GM21825 (cell line): Measurements from ENCODE around the gene GANC.
"Not testable (repeated sequence)": the region's sequence is repeated elsewhere in the genome, so short reads cannot be mapped to it uniquely, and the experiment has no call there.

Experiments
- ATAC-seq: cut with Tn5 transposase; IDR thresholded peaks from one replicate; pipeline ENCODE4 v1.9.1; 2021; ENCODE audit warnings: mild to moderate bottlenecking, moderate library complexity; ENCODE audit not compliant: unreplicated experiment

GANC gene

DNA sequence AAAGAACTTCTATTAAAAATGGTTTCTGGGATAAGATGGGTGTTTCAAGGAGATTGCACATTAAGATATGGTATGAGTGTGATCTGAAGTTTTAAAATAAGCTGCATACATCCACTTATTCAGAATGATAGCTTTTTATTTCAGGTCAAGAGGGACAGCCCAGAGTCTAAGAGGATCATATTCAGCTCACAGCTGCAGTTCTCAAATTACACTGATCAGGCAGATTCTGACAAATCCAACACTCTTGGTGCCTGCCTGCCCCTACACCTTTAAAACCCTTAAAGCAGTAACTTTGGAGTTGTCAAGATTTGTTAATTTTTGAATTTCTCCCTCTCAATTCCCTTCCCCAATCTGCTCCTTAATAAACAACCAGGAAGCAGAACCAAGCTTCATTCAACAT, 9.3 kb downstream of the GANC start:
- ATAC-seq: no peak

DNA sequence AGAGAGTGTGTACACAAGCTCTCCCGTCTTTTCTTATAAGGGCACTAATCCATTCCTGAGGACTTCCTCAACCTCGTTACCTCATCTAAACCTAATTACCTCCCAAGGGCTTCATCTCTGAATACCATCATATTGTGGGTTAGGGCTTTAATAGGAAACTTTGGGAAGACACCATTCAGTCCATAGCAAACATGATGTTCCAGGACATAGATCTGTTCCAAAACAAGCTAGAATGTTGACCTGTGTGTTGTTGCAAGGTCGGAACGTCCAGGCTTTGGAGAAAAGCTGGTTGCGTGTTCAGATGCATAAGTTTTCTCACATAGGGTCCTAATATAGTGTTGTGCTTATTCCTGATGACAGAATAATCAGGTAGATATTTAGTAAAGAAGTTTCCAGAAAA, 9.9 kb downstream of the GANC start:
- ATAC-seq: no peak

DNA sequence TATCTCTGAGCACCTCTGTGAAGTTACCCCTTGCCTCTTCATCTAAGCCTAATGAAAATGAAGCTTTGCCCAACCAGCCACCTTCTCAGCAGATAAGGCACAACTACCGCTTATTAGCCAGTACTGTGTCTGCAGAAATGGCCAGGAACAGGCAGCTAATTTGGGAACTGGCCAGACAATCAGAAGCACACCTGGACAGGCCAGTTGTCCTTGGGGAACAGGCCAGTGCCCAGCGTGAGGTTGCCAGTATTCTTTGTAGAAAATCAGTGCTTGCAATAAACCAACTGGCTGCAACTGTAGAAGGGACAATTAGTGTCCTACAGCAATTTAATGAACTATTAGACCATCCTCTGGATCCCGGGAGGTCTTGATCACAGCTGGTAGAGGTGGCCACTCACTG, 10.7 kb downstream of the GANC start:
- ATAC-seq: no peak

DNA sequence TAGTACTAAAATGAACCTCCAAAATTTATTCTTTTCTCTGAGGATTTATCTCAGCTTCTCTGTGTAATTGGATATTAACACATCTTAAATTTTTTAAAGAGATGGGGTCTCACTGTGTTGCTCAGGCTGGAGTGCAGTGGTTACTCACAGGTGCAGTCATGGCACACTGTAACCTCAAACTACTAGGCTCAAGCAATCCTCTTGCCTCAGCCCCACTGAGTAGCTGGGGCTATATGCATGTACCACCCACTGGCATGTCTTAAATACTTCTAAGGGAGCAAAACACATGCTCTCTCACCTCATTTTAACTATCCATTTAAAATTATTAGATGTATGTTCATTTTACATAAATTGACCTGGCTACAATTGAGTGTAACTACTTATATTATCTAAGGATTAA, 11.6 kb downstream of the GANC start:
- ATAC-seq: no peak

DNA sequence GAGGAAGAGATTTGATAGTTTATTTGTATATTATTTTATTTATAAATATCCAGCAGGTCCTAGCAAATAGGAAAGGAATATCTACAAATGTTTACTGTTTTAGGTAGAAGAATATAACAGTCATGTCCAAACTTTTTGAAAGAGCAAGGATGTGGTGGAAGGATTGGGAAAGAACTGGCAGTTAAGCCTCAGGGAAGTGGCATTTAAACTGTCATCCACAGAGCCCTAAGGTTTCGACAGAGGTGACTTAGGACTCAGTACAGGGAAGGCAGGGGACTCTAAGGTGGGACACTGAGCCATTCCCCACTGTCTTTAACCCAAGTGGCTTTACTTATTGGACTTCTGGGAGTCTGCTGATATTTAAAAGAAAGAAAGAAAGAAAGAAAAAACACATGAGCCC, 12.0 kb downstream of the GANC start:
- no peak for ATAC-seq

DNA sequence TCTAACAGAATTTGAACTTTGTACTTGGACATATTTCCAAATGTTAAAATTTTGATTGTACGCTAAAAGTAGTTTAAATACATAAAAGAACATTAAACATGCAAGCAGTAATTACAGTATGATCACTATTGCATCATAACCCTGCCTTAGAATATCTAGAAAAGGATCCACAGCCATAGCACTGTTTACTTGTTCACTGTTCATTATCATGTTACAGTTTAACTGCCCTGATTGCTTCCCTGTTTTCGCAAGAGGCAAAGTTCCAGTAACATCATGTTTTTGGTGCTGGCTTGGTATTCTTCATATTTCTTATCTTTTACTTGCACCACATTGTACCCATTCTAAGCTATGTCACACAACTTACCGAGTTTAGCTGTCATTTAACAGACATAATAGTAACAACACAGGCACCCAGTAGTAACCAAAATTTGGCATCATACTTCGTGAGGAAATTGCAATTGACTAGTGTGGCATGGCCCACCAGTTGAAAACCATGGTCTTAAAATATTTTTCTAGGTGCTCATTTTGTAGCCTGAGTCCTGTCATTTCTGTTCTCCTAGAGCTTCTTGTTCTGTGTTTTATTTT, 13.5 kb downstream of the GANC start:
- no peak for ATAC-seq

DNA sequence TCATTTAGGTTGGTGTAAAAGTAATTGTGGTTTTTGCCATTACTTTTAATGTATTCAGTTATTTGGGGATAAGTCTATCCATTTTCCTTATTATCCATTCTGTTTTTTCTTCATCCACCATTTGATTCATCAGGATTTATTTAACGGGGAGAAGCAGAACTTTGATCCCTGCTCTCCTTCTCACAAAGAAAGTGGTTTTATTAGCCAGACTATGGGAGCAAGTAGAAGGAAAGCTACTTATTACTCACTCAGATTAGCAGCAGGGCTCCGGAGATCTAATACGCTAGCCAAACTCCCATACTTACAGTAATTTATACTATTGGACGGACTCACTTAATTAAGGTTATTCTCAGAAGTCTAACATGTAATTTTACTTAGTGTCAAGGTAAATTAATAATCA, 14.9 kb downstream of the GANC start:
- ATAC-seq: no peak

- no peak for ATAC-seq
These were observed 16.2 kb downstream of the GANC start for GRCh38 chr15:42289166-42289565.

DNA sequence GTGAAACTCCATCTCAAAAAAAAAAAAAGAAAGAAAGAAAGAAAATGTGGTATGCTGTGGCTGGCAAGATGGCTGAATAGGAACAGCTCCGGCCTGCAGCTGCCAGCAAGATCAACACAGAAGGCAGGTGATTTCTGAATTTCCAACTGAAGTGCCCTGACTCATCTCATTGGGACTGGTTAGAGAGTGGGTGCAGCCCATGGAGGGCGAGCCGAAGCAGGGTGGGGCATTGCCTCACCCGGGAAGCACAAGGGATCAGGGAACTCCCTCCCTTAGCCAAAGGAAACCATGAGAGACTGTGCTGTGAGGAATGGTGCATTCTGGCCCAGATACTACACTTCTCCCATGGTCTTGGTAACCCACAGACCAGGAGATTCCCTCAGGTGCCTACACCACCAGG, 28.0 kb downstream of the GANC start:
- not testable (repeated sequence) for ATAC-seq

GRCh38 chr15:42306681-42307080, 33.7 kb downstream of the GANC start:
- no peak for ATAC-seq

DNA sequence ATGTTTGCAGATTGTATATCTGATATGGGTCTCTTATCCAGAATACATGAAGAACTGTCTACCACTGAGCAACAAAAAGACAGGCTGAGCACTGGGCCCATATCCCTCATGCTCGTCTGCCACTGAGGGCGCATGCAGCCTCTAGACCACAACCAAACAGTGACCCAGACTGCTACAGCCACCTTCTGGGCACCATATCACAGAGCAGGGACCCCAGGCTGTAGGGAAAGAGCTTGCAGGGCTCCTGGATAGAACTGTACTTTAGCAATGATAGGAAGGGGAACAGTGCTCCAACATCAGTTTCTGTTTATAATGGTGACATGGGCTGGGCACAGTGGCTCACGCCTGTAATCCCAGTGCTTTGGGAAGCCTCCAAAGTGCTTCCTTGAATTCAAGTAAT, 40.5 kb downstream of the GANC start:
- no peak for ATAC-seq

GRCh38 chr15:42314818-42315217, 41.8 kb downstream of the GANC start:
- no peak for ATAC-seq

DNA sequence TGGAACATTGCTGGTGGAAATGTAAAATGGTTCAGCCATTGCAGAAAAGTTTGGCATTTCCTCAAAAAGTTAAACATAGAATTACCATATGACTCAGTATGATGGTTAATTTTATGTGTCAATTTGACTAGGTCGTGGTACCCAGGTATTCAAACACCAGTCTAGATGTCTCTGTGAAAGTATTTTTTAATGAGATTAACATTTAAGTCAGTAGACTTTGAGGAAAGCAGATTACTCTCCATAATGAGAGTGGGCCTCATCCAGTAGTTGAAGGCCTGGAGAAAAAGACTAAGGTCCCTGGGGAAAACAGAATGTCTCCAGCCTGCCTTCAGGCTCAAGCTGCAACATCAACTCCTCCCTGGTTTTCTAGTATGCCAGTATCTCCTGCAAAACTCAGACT, 42.5 kb downstream of the GANC start:
- no peak for ATAC-seq

DNA sequence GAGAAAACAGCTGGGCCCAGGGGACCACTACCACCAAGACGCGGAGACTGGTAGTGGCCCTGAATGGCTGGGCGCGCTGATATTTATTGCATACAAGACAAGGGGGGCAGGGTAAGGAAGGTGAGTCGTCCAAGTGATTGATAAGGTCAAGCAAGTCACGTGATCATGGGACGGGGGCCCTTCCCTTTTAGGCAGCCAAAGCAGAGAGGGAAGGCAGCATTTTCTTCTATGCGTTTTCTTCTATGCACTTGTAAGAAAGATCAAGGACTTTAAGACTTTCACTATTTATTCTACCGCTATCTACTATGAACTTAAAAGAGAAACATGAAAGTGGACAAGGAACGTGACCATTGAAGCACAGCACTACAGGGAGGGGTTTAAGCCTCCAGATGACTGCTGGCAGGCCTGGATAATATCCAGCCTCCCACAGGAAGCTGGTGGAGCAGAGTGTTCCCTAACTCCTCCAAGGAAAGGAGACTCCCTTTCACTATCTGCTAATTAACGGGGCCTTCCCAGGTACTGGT, 43.3 kb downstream of the GANC start:
- ATAC-seq: not testable (repeated sequence)

- no peak for ATAC-seq
These were observed 46.2 kb downstream of the GANC start for GRCh38 chr15:42319206-42319605.

- no peak for ATAC-seq
These were observed 51.3 kb downstream of the GANC start for GRCh38 chr15:42324308-42324707.

DNA sequence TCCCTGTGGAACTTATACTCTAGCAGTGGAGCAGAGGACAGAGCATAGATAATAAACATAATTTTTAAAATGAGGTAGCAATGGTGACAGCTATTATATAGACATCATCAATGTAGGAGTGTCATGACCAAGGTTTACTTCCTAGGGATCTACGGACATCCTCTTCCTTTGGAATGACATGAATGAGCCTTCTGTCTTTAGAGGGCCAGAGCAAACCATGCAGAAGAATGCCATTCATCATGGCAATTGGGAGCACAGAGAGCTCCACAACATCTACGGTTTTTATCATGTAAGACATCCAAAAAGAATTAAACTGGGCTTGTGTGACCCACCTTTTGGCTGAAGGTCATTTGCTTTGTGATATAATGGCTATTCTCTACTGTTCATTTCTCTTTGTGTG, 56.2 kb downstream of the GANC start:
- no peak for ATAC-seq

- no peak for ATAC-seq
These were observed 57.0 kb downstream of the GANC start for GRCh38 chr15:42329992-42330391.

DNA sequence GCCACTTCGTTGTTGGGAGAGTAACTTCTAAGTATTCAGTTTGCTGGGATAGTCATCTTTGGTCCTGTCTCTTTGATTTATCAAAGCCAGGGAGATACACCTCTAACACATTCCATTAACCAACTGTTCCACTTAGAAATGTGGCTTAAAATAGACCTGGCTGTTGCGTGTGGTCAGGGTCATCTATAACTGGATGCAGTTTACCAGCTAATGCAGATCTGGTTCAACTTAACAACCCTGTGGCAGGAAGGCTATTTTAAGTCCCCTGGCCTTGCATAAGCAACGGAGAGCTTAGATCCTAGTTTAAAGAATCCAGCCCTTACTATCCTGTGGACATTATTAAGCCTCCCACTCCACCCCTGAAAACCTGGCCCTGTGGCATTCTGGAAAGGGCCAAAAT, 58.2 kb downstream of the GANC start:
- no peak for ATAC-seq

- no peak for ATAC-seq
These were observed 59.3 kb downstream of the GANC start for GRCh38 chr15:42332331-42332730.

GRCh38 chr15:42335074-42335473, 62.1 kb downstream of the GANC start:
- ATAC-seq: no peak

GRCh38 chr15:42336650-42337049, 63.6 kb downstream of the GANC start:
- ATAC-seq: not testable (repeated sequence)

- not testable (repeated sequence) for ATAC-seq
These were observed 64.1 kb downstream of the GANC start for GRCh38 chr15:42337104-42337503.
